ENCODE measurements around the gene DGCR8.

- TF ChIP-seq, protein P1, sequence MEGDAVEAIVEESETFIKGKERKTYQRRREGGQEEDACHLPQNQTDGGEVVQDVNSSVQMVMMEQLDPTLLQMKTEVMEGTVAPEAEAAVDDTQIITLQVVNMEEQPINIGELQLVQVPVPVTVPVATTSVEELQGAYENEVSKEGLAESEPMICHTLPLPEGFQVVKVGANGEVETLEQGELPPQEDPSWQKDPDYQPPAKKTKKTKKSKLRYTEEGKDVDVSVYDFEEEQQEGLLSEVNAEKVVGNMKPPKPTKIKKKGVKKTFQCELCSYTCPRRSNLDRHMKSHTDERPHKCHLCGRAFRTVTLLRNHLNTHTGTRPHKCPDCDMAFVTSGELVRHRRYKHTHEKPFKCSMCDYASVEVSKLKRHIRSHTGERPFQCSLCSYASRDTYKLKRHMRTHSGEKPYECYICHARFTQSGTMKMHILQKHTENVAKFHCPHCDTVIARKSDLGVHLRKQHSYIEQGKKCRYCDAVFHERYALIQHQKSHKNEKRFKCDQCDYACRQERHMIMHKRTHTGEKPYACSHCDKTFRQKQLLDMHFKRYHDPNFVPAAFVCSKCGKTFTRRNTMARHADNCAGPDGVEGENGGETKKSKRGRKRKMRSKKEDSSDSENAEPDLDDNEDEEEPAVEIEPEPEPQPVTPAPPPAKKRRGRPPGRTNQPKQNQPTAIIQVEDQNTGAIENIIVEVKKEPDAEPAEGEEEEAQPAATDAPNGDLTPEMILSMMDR (IDR thresholded peaks at IDR 0.05): no peak
- no peak for TF ChIP-seq POLR2A (IDR thresholded peaks at IDR 0.05)
Measured at GRCh38 chr22:20118300-20119020, 38.4 kb downstream of the DGCR8 start.
